ENCODE results near the gene DAB2IP. TPM values are rescaled to one million over a fixed set of nuclear protein-coding genes. Genes with fewer than 3 reads are reported as not detected.

DAB2IP gene
- total and polyA plus RNA-seq, 2 experiments from 2014 or later, result 8.9 to 42.8 TPM

- no peak for TF ChIP-seq ZNF462 (CRISPR knock-in tag; IDR thresholded peaks at IDR 0.05)
- no peak for TF ChIP-seq EZH2phosphoT487 (IDR thresholded peaks at IDR 0.05; ENCODE audit: unreplicated experiment)
Observed at GRCh38 chr9:121711797-121712196, 60.4 kb downstream of the DAB2IP start (continued).

- Mint-ChIP-seq H3K27me3 (ENCODE audit: insufficient read depth, low read depth, poor library complexity) (peaks cover 15% of the 10 kb centered on the region), H3K9me3 (no peaks in the 10 kb centered on the region), H3K36me3 (ENCODE audit: low read depth) (no peaks in the 10 kb centered on the region), H3K27ac (no peak overlapping the region), H3K4me3 (no peak overlapping the region), H3K4me1 (peaks cover 28% of the 10 kb centered on the region)
- Histone ChIP-seq H3K27me3 (ENCODE audit: insufficient read depth) (no peaks in the 10 kb centered on the region), H3K27ac (ENCODE audit: low read depth) (no peak overlapping the region), H3K79me2 (replicated peaks; ENCODE audit: insufficient read depth) (peaks cover 63% of the 10 kb centered on the region), H3K4me2 (no peak overlapping the region), H3K4me1 (ENCODE audit: insufficient read depth) (peaks cover 15% of the 10 kb centered on the region; the same call in 1 of the 2 replicates), H4K20me1 (replicated peaks; ENCODE audit: insufficient read depth) (peaks cover 30% of the 10 kb centered on the region), H3K9me2 (ENCODE audit: insufficient read depth) (no peaks in the 10 kb centered on the region), H2AFZ (no peak overlapping the region), H3F3A (replicated peaks; ENCODE audit: low read depth) (no peaks in the 10 kb centered on the region), H3K4me3 (no peak overlapping the region), H3K36me3 (ENCODE audit: insufficient read depth) (no peaks in the 10 kb centered on the region)
- DNase-seq (ENCODE audit: low spot score) (no peak), ATAC-seq (no peak)
- no peak for TF ChIP-seq ZNF331 (CRISPR knock-in tag; IDR thresholded peaks at IDR 0.05; ENCODE audit: low read depth)
- no peak for TF ChIP-seq JUNB (IDR thresholded peaks at IDR 0.05; ENCODE audit: unreplicated experiment)
Observed at GRCh38 chr9:121713400-121714070, 62.1 kb downstream of the DAB2IP start.

All from GM23338 (cell line).